Dermis microvascular lymphatic vessel endothelial cell (primary cell): Measurements from ENCODE around the gene LACC1. TPM values are rescaled to one million over a fixed set of nuclear protein-coding genes. Genes with fewer than 3 reads are reported as not detected.

Experiments
- DNase-seq, 2 donors: peaks; one replicate each; pipeline versions ENCODE4 v3.0.0 to v3.0.0-alpha.2; 2010; ENCODE audit warnings: low read depth in 2 of 2
- total RNA-seq: library from RNA; depleted of rRNA; stranded (reverse); fragments of >200 nt; gene quantifications from 2 replicates; pipeline ENCODE4 v1.2.1, GENCODE V29; 2014

The LACC1 gene
- total RNA-seq, 1 donor from 2014 or later, result 5.8 TPM

- no peak for DNase-seq
These were observed 3.9 kb downstream of the LACC1 start for GRCh38 chr13:43883631-43884030.

GRCh38 chr13:43884222-43884621, 4.5 kb downstream of the LACC1 start:
- DNase-seq, result no peak

GRCh38 chr13:43894438-43894837, 14.7 kb downstream of the LACC1 start:
- no peak for DNase-seq

- DNase-seq, result no peak
These were observed 16.2 kb downstream of the LACC1 start for GRCh38 chr13:43895940-43896339.

- peak; percentile 48 to 69 for DNase-seq
These were observed 25.8 kb downstream of the LACC1 start for GRCh38 chr13:43905435-43906031.

GRCh38 chr13:43908156-43909126, 28.7 kb downstream of the LACC1 start:
- DNase-seq, result peak; percentile 46 to 61

GRCh38 chr13:43910856-43911255, 31.2 kb downstream of the LACC1 start:
- DNase-seq, result no peak

- DNase-seq, result no peak
These were observed 31.6 kb downstream of the LACC1 start for GRCh38 chr13:43911278-43911677.

GRCh38 chr13:43911871-43912270, 32.2 kb downstream of the LACC1 start:
- DNase-seq, result no peak

GRCh38 chr13:43915451-43915850, 35.7 kb downstream of the LACC1 start:
- DNase-seq, result no peak

- DNase-seq, result no peak
These were observed 37.1 kb downstream of the LACC1 start for GRCh38 chr13:43916828-43917227.

GRCh38 chr13:43918636-43919035, 38.9 kb downstream of the LACC1 start:
- no peak for DNase-seq

GRCh38 chr13:43920965-43921674, 41.4 kb downstream of the LACC1 start:
- no peak for DNase-seq

GRCh38 chr13:43924549-43925245, 45.0 kb downstream of the LACC1 start:
- DNase-seq, result no peak

GRCh38 chr13:43929947-43930346, 50.2 kb downstream of the LACC1 start:
- no peak for DNase-seq

- DNase-seq, result no peak
These were observed 53.7 kb downstream of the LACC1 start for GRCh38 chr13:43933378-43933777.

GRCh38 chr13:43934273-43934672, 54.6 kb downstream of the LACC1 start:
- no peak for DNase-seq

- DNase-seq, result no peak
These were observed 56.2 kb downstream of the LACC1 start for GRCh38 chr13:43935878-43936277.

- peak; percentile 41 to 67 for DNase-seq
These were observed 56.9 kb downstream of the LACC1 start for GRCh38 chr13:43936647-43937046.

- DNase-seq, result peak; percentile 16 to 49
These were observed 58.1 kb downstream of the LACC1 start for GRCh38 chr13:43937839-43938238.

- DNase-seq, result no peak
These were observed 58.7 kb downstream of the LACC1 start for GRCh38 chr13:43938449-43938848.

GRCh38 chr13:43939086-43939485, 59.4 kb downstream of the LACC1 start:
- no peak for DNase-seq
